ENCODE results near the gene TUBB4A. TPM values are rescaled to one million over a fixed set of nuclear protein-coding genes. Genes with fewer than 3 reads are reported as not detected.

Gene TUBB4A
- total and polyA plus RNA-seq, 2 of the 8 experiments (the other 6 are each of a cell fraction or from before 2014, with no cell fraction given), result 16.8 to 30.4 TPM

- Histone ChIP-seq H2AK5ac (ENCODE audit: low read depth, low read length) (no peak overlapping the region), H3K79me1 (ENCODE audit: low read depth, low read length) (no peaks in the 10 kb centered on the region), H3K14ac (ENCODE audit: insufficient read length) (no peak overlapping the region), H3K18ac (ENCODE audit: extremely low read depth, low read length) (no peak overlapping the region), H3K23ac (ENCODE audit: insufficient read length) (no peak overlapping the region), H3K9ac (replicated peaks in 1 of 4; ENCODE audit: extremely low read depth in 1 of 4, low read depth in 3 of 4, low read length in 3 of 4) (no peak overlapping the region), H3K27ac (ENCODE audit: low read depth, low read length) (no peak overlapping the region), H3K9me3 (ENCODE audit: insufficient read depth in 2 of 2, low read depth in 1 of 2, low read length in 1 of 2) (peaks cover 0 to 8% of the 10 kb centered on the region in 2 experiments; a peak in 1 of 4 replicates), H4K8ac (ENCODE audit: extremely low read depth, insufficient read depth, low read length) (no peak overlapping the region), H2BK20ac (ENCODE audit: low read length) (no peak overlapping the region), H3K27me3 (replicated peaks in 1 of 4; ENCODE audit: control insufficient read depth in 3 of 4, extremely low read depth in 1 of 4, insufficient read depth in 3 of 4, low read length in 3 of 4) (no peaks in the 10 kb centered on the region), H2AFZ (ENCODE audit: low read length) (no peak overlapping the region), H2BK12ac (ENCODE audit: low read depth, low read length) (no peak overlapping the region), H2BK120ac (replicated peaks; ENCODE audit: low read depth, low read length) (no peak overlapping the region), H3K79me2 (ENCODE audit: control insufficient read depth in 1 of 2, insufficient read depth in 2 of 2, low read length in 2 of 2) (no peaks in the 10 kb centered on the region), H3K23me2 (ENCODE audit: low read depth, low read length) (no peaks in the 10 kb centered on the region), H2BK15ac (ENCODE audit: low read length) (no peak overlapping the region), H3K56ac (replicated peaks; ENCODE audit: insufficient read length, low read depth, low read length) (no peak overlapping the region), H3K4me1 (replicated peaks in 1 of 4; ENCODE audit: control insufficient read depth in 3 of 4, insufficient read depth in 4 of 4, low read length in 3 of 4) (peaks cover 0 to under 1% (median 0%) of the 10 kb centered on the region in 4 experiments; a peak in 1 of 7 replicates), H4K20me1 (replicated peaks in 1 of 2; ENCODE audit: control insufficient read depth in 1 of 2, insufficient read depth in 2 of 2, low read length in 2 of 2) (no peaks in the 10 kb centered on the region), H4K91ac (replicated peaks; ENCODE audit: insufficient read length, low read length) (no peak overlapping the region), H2BK5ac (ENCODE audit: low read depth, low read length) (no peak overlapping the region), H3K36me3 (ENCODE audit: control insufficient read depth in 2 of 4, insufficient read depth in 4 of 4, low read length in 3 of 4) (peaks cover 5 to 30% (median 10%) of the 10 kb centered on the region in 4 experiments; a peak in 7 of 8 replicates), H3K4ac (replicated peaks; ENCODE audit: insufficient read length, low read depth, low read length) (no peak overlapping the region), H3K4me3 (ENCODE audit: extremely low read depth in 1 of 4, insufficient read depth in 2 of 4, low read depth in 3 of 4, low read length in 4 of 4) (no peak overlapping the region), H4K5ac (ENCODE audit: insufficient read length, low read depth, low read length) (no peak overlapping the region), H3K4me2 (ENCODE audit: insufficient read depth in 1 of 2, low read depth in 2 of 2, low read length in 2 of 2) (no peak overlapping the region)
- DNase-seq (ENCODE audit: low read depth in 1 of 2, low spot score in 2 of 2), result no peak
- WGBS, 2 experiments (ENCODE audit: extremely low coverage in 1 of 2, insufficient coverage in 1 of 2, insufficient read length in 1 of 2, insufficient replicate concordance in 2 of 2, low coverage in 1 of 2, low lambda C conversion rate in 2 of 2, missing lambda C conversion rate in 1 of 2), result 84% methylated on average over 2 of the region's 2 CpGs; no CpG with 5 or more reads in 1 of the 2 experiments
- ChIA-PET CTCF (ENCODE audit: partially characterized antibody) (interaction anchor here (0.9 kb wide), 1 partner anchor 35 kb away, joined by 3 read pairs; no protein-coding TSS in a partner anchor), POLR2A (ENCODE audit: partially characterized antibody) (interaction anchor here (0.7 to 1.2 kb wide), 2 partner anchors 9 to 10 kb away, joined by 3 to 4 read pairs; no protein-coding TSS in a partner anchor)
- no peak for FAIRE-seq
- TF ChIP-seq CREB1 (IDR thresholded peaks at IDR 0.05) (no peak), GABPA (IDR thresholded peaks at IDR 0.05; ENCODE audit: borderline replicate concordance, insufficient read depth, low read length) (no peak), SIRT6 (IDR thresholded peaks at IDR 0.05; ENCODE audit: low read length) (no peak), RBBP5 (IDR thresholded peaks at IDR 0.05; ENCODE audit: borderline replicate concordance, low read depth, low read length) (no peak), MAX (IDR thresholded peaks at IDR 0.05) (no peak)
Observed at GRCh38 chr19:6452899-6453298, 49.2 kb downstream of the TUBB4A start.

All from H1 (cell line).